Epithelial cell of prostate (primary cell): ENCODE data around the gene ATP9B.

Experiments used
- DNase-seq: peaks from one replicate; pipeline ENCODE4 v3.0.0-alpha.2; 2011; ENCODE audit warnings: low read depth, low spot score
- H3K27ac ChIP-seq: fragments of 450-650 bp; 2 replicates; pipeline ENCODE4 v1.5.1; 2017; ENCODE audit warnings: mild to moderate bottlenecking

ATP9B gene

GRCh38 chr18:79385326-79385707 is 316.1 kb downstream of the ATP9B start:
- H3K27ac ChIP-seq: no peak overlapping the region

GRCh38 chr18:79385708-79386341 is 316.6 kb downstream of the ATP9B start:
- DNase-seq: no peak
- H3K27ac ChIP-seq: no peak overlapping the region

More at GRCh38 chr18:79385326-79385707, 316.1 kb downstream of the ATP9B start:
- DNase-seq: no peak

GRCh38 chr18:79386547-79386946 is 317.4 kb downstream of the ATP9B start:
- no peak for DNase-seq
- no peak overlapping the region for H3K27ac ChIP-seq

- no peak overlapping the region for H3K27ac ChIP-seq
- DNase-seq: no peak
These were observed 318.0 kb downstream of the ATP9B start for GRCh38 chr18:79387214-79387613.

- H3K27ac ChIP-seq: no peak overlapping the region
- DNase-seq: no peak
These were observed 318.4 kb downstream of the ATP9B start for GRCh38 chr18:79387615-79388014.

GRCh38 chr18:79388043-79388442 is 318.8 kb downstream of the ATP9B start:
- no peak for DNase-seq
- H3K27ac ChIP-seq: no peak overlapping the region

- no peak for DNase-seq
- no peak overlapping the region for H3K27ac ChIP-seq
These were observed 320.5 kb downstream of the ATP9B start for GRCh38 chr18:79389689-79390088.

- no peak for DNase-seq
These were observed 323.0 kb downstream of the ATP9B start for GRCh38 chr18:79392226-79392625.

GRCh38 chr18:79393181-79393634 is 324.0 kb downstream of the ATP9B start:
- no peak for DNase-seq
- no peak overlapping the region for H3K27ac ChIP-seq

More at GRCh38 chr18:79392226-79392625, 323.0 kb downstream of the ATP9B start:
- H3K27ac ChIP-seq: no peak overlapping the region

GRCh38 chr18:79393635-79394533 is 324.7 kb downstream of the ATP9B start:
- DNase-seq: no peak
- H3K27ac ChIP-seq: peak overlapping the region; percentile 16

GRCh38 chr18:79394534-79395307 is 325.5 kb downstream of the ATP9B start:
- DNase-seq: no peak
- no peak overlapping the region for H3K27ac ChIP-seq

- H3K27ac ChIP-seq: no peak overlapping the region
- DNase-seq: no peak
These were observed 326.1 kb downstream of the ATP9B start for GRCh38 chr18:79395308-79395640.

- H3K27ac ChIP-seq: no peak within 1 kb of the TSS
- no peak for DNase-seq
These were observed 326.7 kb downstream of the ATP9B start, which contains the start of gene NFATC1 for GRCh38 chr18:79395761-79396404. Gene NFATC1 (plus strand): TSS chr18:79395930. CDS start chr18:79396225, 295 bp downstream.

- DNase-seq: no peak
- no peak overlapping the region for H3K27ac ChIP-seq
These were observed 327.4 kb downstream of the ATP9B start for GRCh38 chr18:79396431-79397246.

- no peak for DNase-seq
- no peak overlapping the region for H3K27ac ChIP-seq
These were observed 328.1 kb downstream of the ATP9B start for GRCh38 chr18:79397247-79397829.

- no peak overlapping the region for H3K27ac ChIP-seq
These were observed 328.9 kb downstream of the ATP9B start for GRCh38 chr18:79397830-79398761.

GRCh38 chr18:79399275-79400081 is 330.3 kb downstream of the ATP9B start:
- DNase-seq: no peak
- no peak overlapping the region for H3K27ac ChIP-seq

More at GRCh38 chr18:79397830-79398761, 328.9 kb downstream of the ATP9B start:
- no peak for DNase-seq
